Heart left ventricle (tissue), 16 donors: ENCODE data around the gene THSD4. TPM values are rescaled to one million over a fixed set of nuclear protein-coding genes. Genes with fewer than 3 reads are reported as not detected.
"Not testable (repeated sequence)": the region's sequence is repeated elsewhere in the genome, so short reads cannot be mapped to it uniquely, and the experiment has no call there.

ENCODE experiments used
- ATAC-seq, 4 donors: fragments of 200-7000 bp; cut with Tn5 transposase; one replicate each; pipeline ENCODE4 v1.9.1; 2020 to 2022; ENCODE audit warnings: moderate library complexity in 4 of 4, mild to moderate bottlenecking in 3 of 4, moderate number of reproducible peaks in 1 of 4
- DNase-seq, 5 donors: peaks; one replicate each; pipeline ENCODE4 v3.0.0-alpha.2; 2020
- H3K27ac ChIP-seq, 12 donors: fragments of 200-600 bp; sonication (generic) in 4 of 12; one replicate each; pipeline versions ENCODE4 v1.5.0 to v1.8.0; 2016 to 2022; ENCODE audit warnings: mild to moderate bottlenecking in 2 of 12
- H3K27me3 ChIP-seq, 9 donors: fragments of 200-600 bp; sonication (generic) in 2 of 9; one replicate each; pipeline versions ENCODE4 v1.5.1 to v1.8.0; 2016 to 2022; ENCODE audit warnings: mild to moderate bottlenecking in 3 of 9
- H3K36me3 ChIP-seq, 9 donors: fragments of 200-600 bp; sonication (generic) in 2 of 9; one replicate each; pipeline versions ENCODE4 v1.5.0 to v1.8.0; 2018 to 2022; ENCODE audit warnings: mild to moderate bottlenecking in 2 of 9
- H3K4me1 ChIP-seq, 12 donors: fragments of 200-600 bp; sonication (generic) in 4 of 12; one replicate each; pipeline versions ENCODE4 v1.5.0 to v1.8.0; 2016 to 2022; ENCODE audit warnings: mild to moderate bottlenecking in 3 of 12
- H3K4me3 ChIP-seq, 12 donors: fragments of 200-600 bp; sonication (generic) in 4 of 12; one replicate each; pipeline versions ENCODE4 v1.5.0 to v1.8.0; 2017 to 2022; ENCODE audit warnings: mild to moderate bottlenecking in 9 of 12, moderate library complexity in 4 of 12
- H3K9me3 ChIP-seq, 12 donors: fragments of 200-600 bp; sonication (generic) in 4 of 12; one replicate each; pipeline versions ENCODE4 v1.5.0 to v1.8.0; 2016 to 2022; ENCODE audit warnings: mild to moderate bottlenecking in 1 of 12
- CTCF ChIP-seq, 12 donors: fragments of 200-600 bp; sonication (generic) in 4 of 12; IDR thresholded peaks; one replicate each; pipeline versions ENCODE4 v1.5.0 to v1.8.0; 2018 to 2022; ENCODE audit warnings: antibody characterized with exemption in 12 of 12, mild to moderate bottlenecking in 5 of 12
- POLR2A ChIP-seq, 2 donors: fragments of 450-650 bp; IDR thresholded peaks; one replicate each; pipeline ENCODE4 v1.6.1; 2017; ENCODE audit warnings: antibody characterized with exemption in 2 of 2, mild to moderate bottlenecking in 2 of 2, moderate library complexity in 2 of 2
- WGBS, 4 donors: extraction: QIAGEN DNeasy Blood & Tissue Kit in 2 of 4; methylation state at CpG; one replicate each; pipeline versions ENCODE4 v1.1.5 to v1.1.7; 2013 to 2018; 5-methylcytosine and 5-hydroxymethylcytosine counted together
- intact Hi-C, 10 donors: fragments of 100-400 bp; cut with DNase I; formaldehyde crosslinking; loops; one replicate each; pipeline versions ENCODE4 v1.11.1 to v1.14.2; 2022
- polyA plus RNA-seq, 2 donors: library from polyadenylated mRNA; stranded (reverse); fragments of 200-250 nt; gene quantifications; one replicate each; pipeline ENCODE4 v1.2.3, GENCODE V29; 2013
- total RNA-seq, 9 donors: library from RNA; depleted of rRNA in 2 of 9; stranded (reverse); fragments of >200 nt in 2 of 9; fragmentation: NEBNext Ultra II Directional in 3 of 9; extraction: Animal tissue kit (Norgen Biotek cat#: 25700) in 3 of 9; gene quantifications; one replicate each; pipeline versions ENCODE4 v1.1.0 to v1.2.4, GENCODE V29; 2016 to 2023
- donor health status: ischemic (EF 13 %, LVEDD 7.1; RV severe dilation, severe dysfunction).
- donor health status: healthy with polysubstance abuse.
- donor health status: DM: no; HTN: yes; CAD: no.
- donor health status: DM: no; HTN: no; CAD: no.
- donor health status: ischemic (EF 25% LVEDD 6.9; RV normal size, moderate dysfunction).
- donor health status: ischemic (EF 25% LVEDD 5.7; RV mildly dilated, moderate dysfunction).
- donor health status: healthy.
- donor health status: DM: yes; HTN: yes; CAD: no.
- donor health status: ischemic (EF 35%, LVEDD 5.7; RV mildly dilated, moderate dysfunction).
- donor health status: nonischemic (EF 11% LVEDD 7.7; RV severe dilation, severe dysfunction).
- donor health status: DM: yes; HTN: yes; CAD: no.
- donor health status: PGD.
- donor health status: ischemic (EF 29% LVEDD 5.4; RV normal size, mild dysfunction).
- donor health status: nonischemic (EF 23%, LVEDD 6.1; RV moderate dilation, normal function).

The THSD4 gene
- total and polyA plus RNA-seq, 11 donors, result 32.6 to 206 (median 93.2) TPM

- peak overlapping the region in 2 of 12 donors; percentile 38 to 39 for H3K27ac ChIP-seq
These were observed 320.3 kb downstream of the THSD4 start for GRCh38 chr15:71435552-71435951.

GRCh38 chr15:71436854-71437253 is 321.6 kb downstream of the THSD4 start:
- intact Hi-C loops, result loop anchor here in 5 of 10 donors (2.0 to 10.0 kb wide), 6 partner anchors 50 to 425 kb away; partner anchors contain the start of gene THSD4 (in 1 of the 5)

More at GRCh38 chr15:71435552-71435951, 320.3 kb downstream of the THSD4 start:
- ATAC-seq (peak in 3 of 4 donors; percentile 43 to 53 (median 46)), DNase-seq (no peak)
- no peaks in the 10 kb centered on the region for H3K36me3 ChIP-seq
- intact Hi-C loops, result loop anchor here in 4 of 10 donors (5.0 to 10.0 kb wide), 5 partner anchors 48 to 423 kb away; partner anchors contain the start of gene THSD4 (in 1 of the 4)
- peaks cover 0 to 12% (median 5%) of the 10 kb centered on the region in 12 donors for H3K4me1 ChIP-seq
- peaks cover 0 to 5% (median 0%) of the 10 kb centered on the region in 12 donors for H3K9me3 ChIP-seq
- no peaks in the 10 kb centered on the region for H3K27me3 ChIP-seq
- WGBS, 4 donors, result 63 to 69% (median 66%) methylated on average over 6 of the region's 6 CpGs
- no peak for TF ChIP-seq CTCF (IDR thresholded peaks at IDR 0.05)
- no peak for TF ChIP-seq POLR2A (IDR thresholded peaks at IDR 0.05)
- H3K4me3 ChIP-seq, result no peak overlapping the region

GRCh38 chr15:71437404-71437803 is 322.1 kb downstream of the THSD4 start:
- Histone ChIP-seq H3K4me1 (peaks cover 0 to 13% (median 5%) of the 10 kb centered on the region in 12 donors), H3K27me3 (no peaks in the 10 kb centered on the region), H3K4me3 (no peak overlapping the region), H3K9me3 (peaks cover 0 to 5% (median 0%) of the 10 kb centered on the region in 12 donors), H3K36me3 (no peaks in the 10 kb centered on the region), H3K27ac (peak overlapping the region in 4 of 12 donors; percentile 15 to 54 (median 36))
- intact Hi-C loops, result loop anchor here in 5 of 10 donors (2.0 to 10.0 kb wide), 6 partner anchors 50 to 425 kb away; partner anchors contain the start of gene THSD4 (in 1 of the 5)
- no peak for DNase-seq
- 42 to 46% (median 46%) methylated on average over 3 of the region's 3 CpGs for WGBS, 4 donors
- TF ChIP-seq POLR2A (IDR thresholded peaks at IDR 0.05) (no peak), CTCF (IDR thresholded peaks at IDR 0.05) (no peak)
- ATAC-seq, result peak in 1 of 4 donors; percentile 57

More at GRCh38 chr15:71436854-71437253, 321.6 kb downstream of the THSD4 start:
- ATAC-seq (no peak), DNase-seq (no peak)
- H3K4me3 ChIP-seq, result no peak overlapping the region
- TF ChIP-seq CTCF (IDR thresholded peaks at IDR 0.05) (no peak), POLR2A (IDR thresholded peaks at IDR 0.05) (no peak)
- H3K27ac ChIP-seq, result peak overlapping the region in 2 of 12 donors; percentile 40 to 54
- H3K27me3 ChIP-seq, result no peaks in the 10 kb centered on the region
- H3K36me3 ChIP-seq, result no peaks in the 10 kb centered on the region
- peaks cover 0 to 13% (median 5%) of the 10 kb centered on the region in 12 donors for H3K4me1 ChIP-seq
- WGBS, 4 donors, result 94 to 98% (median 95%) methylated on average over 3 of the region's 3 CpGs
- H3K9me3 ChIP-seq, result peaks cover 0 to 5% (median 0%) of the 10 kb centered on the region in 12 donors

DNA sequence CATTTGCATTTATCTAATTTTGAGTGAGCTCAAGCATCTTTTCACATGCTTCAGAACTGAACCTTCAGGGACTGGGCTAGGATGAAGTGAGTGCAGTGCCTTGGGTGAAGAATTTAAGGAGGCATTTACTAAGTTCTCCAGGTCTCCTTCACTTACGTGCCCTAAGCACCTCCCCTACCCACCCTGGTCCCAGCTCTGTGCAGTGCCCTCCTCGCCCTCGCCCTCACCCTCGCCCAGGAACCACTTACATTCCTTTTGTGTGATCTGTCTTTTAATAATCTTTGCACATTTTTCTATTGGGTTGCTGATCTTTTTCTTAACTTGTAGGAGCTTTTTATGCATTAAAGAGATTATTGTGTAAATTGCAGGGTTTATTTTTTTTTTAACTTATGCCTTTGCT is 322.6 kb downstream of the THSD4 start:
- Histone ChIP-seq H3K4me3 (no peak overlapping the region), H3K36me3 (no peaks in the 10 kb centered on the region), H3K27ac (peak overlapping the region in 3 of 12 donors; percentile 33 to 54 (median 40)), H3K27me3 (no peaks in the 10 kb centered on the region), H3K4me1 (peaks cover 0 to 17% (median 7%) of the 10 kb centered on the region in 12 donors), H3K9me3 (peaks cover 0 to 5% (median 0%) of the 10 kb centered on the region in 12 donors)
- TF ChIP-seq POLR2A (IDR thresholded peaks at IDR 0.05) (no peak), CTCF (IDR thresholded peaks at IDR 0.05) (no peak)
- DNase-seq (no peak), ATAC-seq (no peak)
- WGBS, 4 donors, result 71 to 81% (median 76%) methylated on average over 4 of the region's 4 CpGs
- intact Hi-C loops, result loop anchor here in 5 of 10 donors (2.0 to 10.0 kb wide), 6 partner anchors 51 to 426 kb away; partner anchors contain the start of gene THSD4 (in 1 of the 5)

DNA sequence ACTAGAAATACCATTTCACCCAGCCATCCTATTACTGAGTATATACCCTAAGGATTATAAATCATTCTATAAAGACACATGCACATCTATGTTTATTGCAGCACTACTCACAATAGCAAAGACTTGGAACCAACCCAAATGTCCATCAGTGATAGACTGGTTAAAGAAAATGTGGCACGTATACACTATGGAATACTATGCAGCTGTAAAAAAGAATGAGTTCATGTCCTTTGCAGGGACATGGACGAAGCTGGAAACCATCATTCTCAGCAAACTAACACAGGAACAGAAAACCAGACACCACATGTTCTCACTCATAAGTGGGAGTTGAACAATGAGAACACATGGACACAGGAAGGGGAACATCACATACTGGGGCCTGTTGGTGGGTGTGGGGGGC is 324.2 kb downstream of the THSD4 start:
- not testable (repeated sequence) for H3K27ac ChIP-seq, DNase-seq, H3K27me3 ChIP-seq, ATAC-seq, H3K36me3 ChIP-seq, H3K4me3 ChIP-seq, H3K9me3 ChIP-seq
- WGBS, 4 donors, result 90 to 94% (median 92%) methylated on average over 2 of the region's 2 CpGs
- peaks cover 0 to 30% (median 11%) of the 10 kb centered on the region in 12 donors for H3K4me1 ChIP-seq
- intact Hi-C loops, result loop anchor here in 4 of 10 donors (5.0 to 10.0 kb wide), 5 partner anchors 52 to 427 kb away; partner anchors contain the start of gene THSD4 (in 1 of the 4)
